Hepatocyte (in vitro differentiated cells): Measurements from ENCODE around the gene MYRIP.

Experiments used
- CTCF ChIP-seq: fragments of 200-600 bp; sonication (generic); IDR thresholded peaks from 2 replicates; pipeline ENCODE4 v1.5.1; 2016; ENCODE audit warnings: antibody characterized with exemption, mild to moderate bottlenecking; ENCODE audit not compliant: poor library complexity
- EZH2 ChIP-seq: fragments of 200-600 bp; sonication (generic); IDR thresholded peaks from 2 replicates; pipeline ENCODE4 v1.6.1; 2016; ENCODE audit warnings: antibody characterized with exemption, mild to moderate bottlenecking, borderline replicate concordance

- TF ChIP-seq CTCF (no peak), EZH2 (no peak)
These were observed 368.7 kb downstream of the MYRIP start for GRCh38 chr3:40178012-40178594.
